GM19023 (cell line): ENCODE data around the gene PCBP4.
"Not testable (repeated sequence)": the region's sequence is repeated elsewhere in the genome, so short reads cannot be mapped to it uniquely, and the experiment has no call there.

Experiments used
- ATAC-seq: cut with Tn5 transposase; IDR thresholded peaks from one replicate; pipeline ENCODE4 v1.9.1; 2021; ENCODE audit warnings: mild to moderate bottlenecking, moderate library complexity; ENCODE audit not compliant: unreplicated experiment

PCBP4 gene

GRCh38 chr3:51994530-51994929 is 27.3 kb upstream of the PCBP4 start:
- ATAC-seq = no peak

GRCh38 chr3:51993657-51994056 is 26.4 kb upstream of the PCBP4 start:
- ATAC-seq = not testable (repeated sequence)

DNA sequence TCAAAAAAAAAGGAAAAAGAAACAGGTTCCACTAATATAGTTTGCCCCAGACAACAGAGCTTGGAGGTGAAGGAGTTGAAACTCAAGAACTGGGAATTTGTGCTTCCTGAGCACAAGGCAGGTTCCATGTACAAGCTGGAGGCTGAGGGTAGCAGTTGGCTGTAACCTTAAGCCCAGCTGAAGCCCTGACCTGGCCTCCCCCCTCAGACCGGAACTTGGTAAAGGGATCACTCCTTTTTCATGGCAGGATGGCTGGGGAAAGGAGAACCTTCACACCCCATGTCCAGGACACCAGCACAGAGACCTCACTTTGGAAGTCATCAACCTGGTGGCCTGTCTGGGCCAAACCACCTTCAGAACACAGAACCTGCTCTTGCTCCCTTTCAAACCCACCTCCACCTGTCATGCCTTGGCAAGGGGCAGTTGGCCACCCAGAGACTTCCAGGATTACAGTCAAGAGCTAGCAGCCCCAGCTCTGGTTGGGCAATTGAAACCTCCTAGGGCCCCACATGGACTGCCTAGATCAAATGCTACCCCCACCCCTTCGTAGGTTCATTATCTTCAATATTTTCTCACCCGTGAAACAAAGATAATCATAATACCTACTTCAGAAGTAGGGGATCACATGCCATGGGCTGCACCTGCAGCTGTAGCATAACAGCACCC is 24.9 kb upstream of the PCBP4 start:
- ATAC-seq = no peak

DNA sequence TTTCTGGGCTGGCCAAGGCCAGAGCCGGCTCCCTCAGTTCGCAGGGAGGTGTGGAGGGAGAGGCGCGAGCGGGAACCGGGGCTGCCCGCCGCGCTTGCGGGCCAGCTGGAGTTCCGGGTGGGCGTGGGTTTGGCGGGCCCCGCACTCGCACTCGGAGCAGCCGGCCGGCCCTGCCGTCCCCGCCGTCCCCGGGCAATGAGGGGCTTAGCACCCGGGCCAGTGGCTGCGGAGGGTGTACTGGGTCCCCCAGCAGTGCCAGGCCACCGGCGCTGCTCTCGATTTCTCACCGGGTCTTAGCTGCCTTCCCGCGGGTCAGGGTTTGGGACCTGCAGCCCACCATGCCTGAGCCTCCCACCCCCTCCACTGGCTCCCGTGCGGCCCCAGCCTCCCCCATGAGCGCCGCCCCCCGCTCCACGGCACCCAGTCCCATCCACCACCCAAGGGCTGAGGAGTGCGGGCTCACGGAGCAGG is 23.3 kb upstream of the PCBP4 start:
- ATAC-seq = not testable (repeated sequence)

- ATAC-seq = no peak
Measured at GRCh38 chr3:51988286-51989146, 21.3 kb upstream of the PCBP4 start.

DNA sequence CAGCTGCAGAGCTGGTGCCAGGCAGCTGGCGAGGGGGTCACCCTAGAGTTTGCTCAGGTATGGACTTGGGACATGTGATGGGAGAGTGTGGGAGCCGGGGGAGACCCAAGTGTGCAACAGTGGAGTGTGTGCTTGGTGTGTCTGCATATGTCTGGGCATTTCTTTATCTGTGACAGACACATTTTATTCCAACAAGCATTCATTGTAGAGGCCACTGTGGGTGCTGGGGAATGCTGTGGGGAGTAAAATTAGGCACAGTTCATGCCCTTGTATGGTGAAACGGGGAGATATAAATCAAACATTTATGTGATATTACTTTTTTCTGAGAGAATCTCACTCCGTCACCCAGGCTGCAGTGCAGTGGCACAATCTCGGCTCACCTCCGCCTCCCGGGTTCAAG is 20.3 kb upstream of the PCBP4 start:
- no peak for ATAC-seq

GRCh38 chr3:51986010-51986947 is 19.0 kb upstream of the PCBP4 start:
- no peak for ATAC-seq

GRCh38 chr3:51985063-51985462 is 17.8 kb upstream of the PCBP4 start:
- no peak for ATAC-seq

- no peak for ATAC-seq
Measured at GRCh38 chr3:51984269-51984647, 17.0 kb upstream of the PCBP4 start.

DNA sequence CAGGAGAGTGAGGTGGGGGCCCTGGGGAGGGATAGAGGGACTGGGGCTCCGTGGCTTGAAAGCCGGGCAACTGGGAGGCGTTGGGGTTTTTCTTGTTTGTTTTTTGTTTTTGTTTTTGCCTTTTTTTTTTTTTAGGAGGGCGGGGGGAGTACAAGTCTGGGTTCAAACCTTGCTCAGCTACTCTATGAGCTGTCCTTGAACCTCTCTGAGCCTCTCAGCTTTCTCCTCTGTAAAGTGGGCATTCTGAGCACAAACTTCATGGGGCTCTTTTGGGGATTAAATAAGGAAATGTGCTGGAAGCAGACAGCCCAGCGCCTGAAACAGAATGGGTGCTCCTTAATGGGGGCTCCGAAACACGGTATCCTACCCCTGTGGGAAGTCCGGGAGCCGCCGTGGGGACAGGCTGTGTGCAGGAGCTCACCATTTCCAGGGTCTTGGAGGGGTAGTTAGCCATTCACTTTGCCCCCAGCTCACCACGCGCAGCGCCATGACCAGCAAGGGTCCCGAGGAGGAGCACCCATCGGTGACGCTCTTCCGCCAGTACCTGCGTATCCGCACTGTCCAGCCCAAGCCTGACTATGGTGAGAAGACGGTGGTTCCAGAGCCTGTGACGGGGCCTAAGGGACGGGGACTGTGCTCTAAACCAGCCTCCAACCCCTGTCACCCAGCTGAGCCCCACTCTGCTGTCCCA is 16.5 kb upstream of the PCBP4 start:
- no peak for ATAC-seq

DNA sequence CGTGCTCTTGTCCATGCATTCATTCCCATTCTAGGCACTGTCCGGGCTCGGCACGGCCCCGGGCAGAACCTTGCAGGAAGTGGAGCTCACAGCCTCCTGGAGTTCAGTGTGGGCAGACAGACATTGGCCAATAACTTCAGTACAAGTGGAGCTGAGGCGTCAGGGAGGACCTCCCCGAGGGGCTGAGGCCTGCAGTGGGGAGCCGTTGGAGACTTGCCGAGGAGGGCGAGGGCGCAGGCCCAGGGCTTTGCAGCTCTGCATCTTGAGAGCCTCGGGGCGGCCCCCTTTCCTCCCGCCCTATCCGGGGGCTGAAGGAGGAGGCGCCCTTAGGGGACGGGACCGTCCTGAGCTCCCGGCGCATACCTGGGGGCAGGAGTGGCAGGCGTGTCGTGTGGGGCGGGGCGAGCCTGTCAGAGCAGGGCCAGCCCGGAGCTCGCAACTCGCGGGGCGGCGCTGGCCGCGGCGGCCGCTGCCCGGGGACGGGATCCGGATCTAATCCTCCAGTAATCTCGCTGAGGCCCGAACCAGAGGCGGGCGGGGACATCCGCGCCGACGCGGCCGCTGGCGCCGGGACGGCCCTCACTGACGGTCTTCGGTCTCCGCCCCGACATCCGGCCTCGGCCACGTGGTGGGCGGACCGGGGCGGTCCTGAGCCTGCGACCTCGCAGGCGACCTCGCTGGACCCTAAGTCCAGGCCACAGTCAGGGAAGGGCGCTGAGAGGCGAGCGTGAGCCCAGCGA is 15.8 kb upstream of the PCBP4 start, which contains the start of gene ACY1:
Gene ACY1 (plus strand): TSS at position 698 of the 740 bp plus-strand sequence. CDS start 530 bp downstream, outside the sequence.
- ATAC-seq = peak; percentile 81

DNA sequence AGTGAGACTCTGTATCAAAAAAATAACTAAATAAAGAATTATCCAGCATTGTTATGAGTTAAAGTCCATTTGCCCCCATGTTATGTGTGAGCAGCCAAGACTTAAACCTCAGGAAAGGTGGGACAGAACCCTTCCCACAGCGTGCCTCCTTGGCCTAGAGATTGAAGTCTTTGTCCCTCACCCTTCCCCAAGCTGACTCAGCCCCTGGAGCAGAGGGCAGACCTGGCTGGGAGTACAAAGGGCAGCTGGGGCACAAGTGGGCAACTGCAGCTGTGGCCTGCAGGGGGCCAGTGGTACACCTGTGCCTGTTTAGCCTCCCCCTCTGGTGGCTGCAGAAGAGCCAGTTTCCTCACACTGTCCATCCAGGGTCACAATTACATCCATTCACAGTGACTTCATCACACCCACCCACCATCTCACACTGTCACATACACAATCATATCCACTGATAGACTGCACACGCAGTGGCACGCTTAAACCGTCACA is 15.1 kb upstream of the PCBP4 start:
- peak; percentile 35 for ATAC-seq

- no peak for ATAC-seq
Measured at GRCh38 chr3:51980253-51980652, 13.0 kb upstream of the PCBP4 start.

DNA sequence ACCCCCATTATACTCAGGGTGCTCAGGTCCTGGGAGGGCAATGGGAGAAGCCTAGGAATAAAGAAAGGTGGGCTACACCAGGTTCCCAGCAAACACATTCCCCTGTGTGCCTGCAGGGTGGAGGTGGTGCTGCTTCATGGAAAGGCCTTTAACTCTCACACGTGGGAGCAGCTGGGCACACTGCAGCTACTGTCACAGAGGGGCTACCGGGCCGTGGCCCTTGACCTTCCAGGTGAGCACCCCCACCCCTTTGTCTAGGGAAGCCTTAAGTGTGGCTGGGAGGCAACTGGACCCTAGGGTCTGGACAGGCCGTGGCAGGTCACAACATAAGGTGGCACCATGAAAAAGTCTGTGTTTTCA is 10.9 kb upstream of the PCBP4 start:
- ATAC-seq = no peak

GRCh38 chr3:51977446-51978142 is 10.3 kb upstream of the PCBP4 start:
- no peak for ATAC-seq

DNA sequence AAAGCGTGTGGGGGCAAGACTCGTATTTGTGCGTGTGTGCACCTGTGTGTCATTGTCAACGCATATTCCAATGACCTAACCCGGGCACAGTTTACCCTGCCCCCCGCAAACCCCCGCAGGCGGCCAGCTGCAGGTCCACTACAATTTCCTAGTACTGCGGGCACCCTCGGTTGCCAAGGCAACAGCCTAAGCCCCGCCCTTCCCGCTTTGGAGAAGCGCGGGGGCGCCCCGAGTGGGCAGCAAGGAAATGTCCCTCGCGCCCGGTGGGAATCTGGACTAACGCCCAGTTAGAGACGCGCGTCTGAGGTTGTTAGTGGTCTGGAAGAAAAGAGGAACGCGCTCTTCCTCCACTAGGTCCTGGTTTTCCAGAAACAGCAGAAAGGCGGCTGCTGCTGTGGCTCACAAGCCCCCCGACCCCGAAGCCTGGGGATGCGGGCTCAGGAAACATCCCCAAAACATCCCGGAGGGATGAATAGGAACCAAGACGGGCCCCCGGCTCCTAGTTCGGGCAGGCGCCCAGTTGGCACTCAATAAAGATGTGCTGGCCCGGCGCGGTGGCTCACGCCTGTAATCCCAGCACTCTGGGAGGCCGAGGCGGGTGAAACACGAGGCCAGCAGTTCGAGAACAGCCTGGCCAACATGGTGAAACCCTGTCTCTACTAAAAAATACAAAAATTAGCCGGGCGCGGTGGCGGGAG is 8.7 kb upstream of the PCBP4 start:
- ATAC-seq = no peak

DNA sequence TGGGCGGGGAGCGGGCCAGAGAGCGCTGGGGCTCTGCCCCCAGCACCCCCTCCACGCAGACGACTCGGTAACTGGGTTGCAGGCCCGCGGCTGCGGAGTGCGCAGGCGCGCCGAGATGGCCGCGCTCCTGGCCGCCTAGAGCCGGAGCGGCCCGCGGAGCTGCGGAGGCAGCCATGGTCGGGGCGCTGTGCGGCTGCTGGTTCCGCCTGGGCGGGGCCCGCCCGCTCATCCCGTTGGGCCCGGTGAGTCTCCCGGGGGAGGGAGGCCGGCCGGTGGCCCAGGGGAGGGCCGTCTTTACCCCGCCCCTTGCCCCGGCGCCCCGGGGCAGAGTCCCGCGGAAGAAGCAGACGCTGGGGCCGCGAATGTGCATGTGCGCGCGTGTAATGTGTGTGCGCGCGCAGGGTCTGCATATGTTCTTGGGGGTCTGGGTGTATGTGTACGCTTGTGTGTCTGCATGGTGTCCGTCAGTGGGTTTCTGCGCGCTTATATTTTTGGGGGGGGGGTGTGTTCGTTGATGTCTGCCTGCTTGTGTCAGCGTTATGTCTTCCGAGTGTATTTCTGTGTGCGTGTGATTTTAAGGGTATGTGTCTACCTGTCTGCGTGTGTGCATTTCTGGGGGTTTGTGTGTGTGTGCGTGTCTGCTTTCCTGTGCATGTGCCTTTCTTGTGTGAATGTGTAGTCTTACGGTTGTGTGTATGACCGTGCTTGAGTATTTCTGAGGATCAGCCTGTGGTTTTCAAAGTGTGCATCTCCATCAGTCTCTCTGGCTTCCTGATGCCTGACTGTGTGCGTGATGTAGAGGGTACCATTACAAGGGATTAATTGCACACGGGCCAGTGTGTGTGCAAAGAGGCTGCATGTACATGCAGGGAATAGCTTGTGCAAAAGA is 8.0 kb upstream of the PCBP4 start, which contains the start of gene ABHD14A:
Gene ABHD14A (plus strand): TSS at position 102 of the 889 bp plus-strand sequence. CDS start 72 bp downstream, at position 174.
- peak; percentile 61 for ATAC-seq
